ENCODE results near the gene DNAH7. TPM values are rescaled to one million over a fixed set of nuclear protein-coding genes. Genes with fewer than 3 reads are reported as not detected.
"Not testable (repeated sequence)": the region's sequence is repeated elsewhere in the genome, so short reads cannot be mapped to it uniquely, and the experiment has no call there.

The DNAH7 gene
- total RNA-seq, 4 donors from 2014 or later, result 1.3 to 11.9 (median 2.4) TPM

GRCh38 chr2:195934484-195934883 lies 134.2 kb downstream of the DNAH7 start:
- no peak overlapping the region for H3K27ac ChIP-seq
- TF ChIP-seq CTCF (IDR thresholded peaks at IDR 0.05), result no peak
- no peak for TF ChIP-seq POLR2A (IDR thresholded peaks at IDR 0.05)
- H3K36me3 ChIP-seq, result no peaks in the 10 kb centered on the region
- no peak overlapping the region for H3K4me3 ChIP-seq
- no peak for DNase-seq
- no peaks in the 10 kb centered on the region for H3K27me3 ChIP-seq
- H3K4me1 ChIP-seq, result no peaks in the 10 kb centered on the region
- no peaks in the 10 kb centered on the region for H3K9me3 ChIP-seq

- no peak for DNase-seq
- Histone ChIP-seq H3K27ac (no peak overlapping the region), H3K9me3 (no peaks in the 10 kb centered on the region), H3K4me1 (no peaks in the 10 kb centered on the region), H3K27me3 (no peaks in the 10 kb centered on the region), H3K4me3 (no peak overlapping the region), H3K36me3 (no peaks in the 10 kb centered on the region)
- TF ChIP-seq CTCF (IDR thresholded peaks at IDR 0.05), result no peak
- no peak for TF ChIP-seq POLR2A (IDR thresholded peaks at IDR 0.05)
Observed at GRCh38 chr2:195929531-195929930, 139.1 kb downstream of the DNAH7 start.

- Histone ChIP-seq H3K27me3 (no peaks in the 10 kb centered on the region), H3K36me3 (no peaks in the 10 kb centered on the region), H3K4me1 (no peaks in the 10 kb centered on the region), H3K9me3 (no peaks in the 10 kb centered on the region), H3K27ac (no peak overlapping the region), H3K4me3 (no peak overlapping the region)
- TF ChIP-seq POLR2A (IDR thresholded peaks at IDR 0.05) (no peak), CTCF (IDR thresholded peaks at IDR 0.05) (no peak)
- no peak for DNase-seq
Observed at GRCh38 chr2:195925120-195925519, 143.5 kb downstream of the DNAH7 start.

- Histone ChIP-seq H3K4me1 (no peaks in the 10 kb centered on the region), H3K27me3 (no peaks in the 10 kb centered on the region), H3K4me3 (no peak overlapping the region), H3K36me3 (no peaks in the 10 kb centered on the region), H3K27ac (no peak overlapping the region), H3K9me3 (no peaks in the 10 kb centered on the region)
- no peak for TF ChIP-seq POLR2A (IDR thresholded peaks at IDR 0.05)
- TF ChIP-seq CTCF (IDR thresholded peaks at IDR 0.05), result no peak
- DNase-seq, result no peak
Observed at GRCh38 chr2:195923889-195924288, 144.7 kb downstream of the DNAH7 start.

GRCh38 chr2:195917021-195917600 lies 151.5 kb downstream of the DNAH7 start:
- not testable (repeated sequence) for H3K9me3 ChIP-seq, H3K4me3 ChIP-seq, H3K4me1 ChIP-seq, H3K36me3 ChIP-seq, DNase-seq, H3K27me3 ChIP-seq, H3K27ac ChIP-seq

GRCh38 chr2:195912079-195912478 lies 156.6 kb downstream of the DNAH7 start:
- Histone ChIP-seq H3K4me1 (no peaks in the 10 kb centered on the region), H3K9me3 (no peaks in the 10 kb centered on the region), H3K27ac (no peak overlapping the region), H3K4me3 (no peak overlapping the region), H3K36me3 (no peaks in the 10 kb centered on the region), H3K27me3 (no peaks in the 10 kb centered on the region)
- TF ChIP-seq CTCF (IDR thresholded peaks at IDR 0.05), result no peak
- TF ChIP-seq POLR2A (IDR thresholded peaks at IDR 0.05), result no peak
- DNase-seq, result no peak
